Peyer's patch (tissue), 4 donors: ENCODE results near the gene PRDX6. TPM values are rescaled to one million over a fixed set of nuclear protein-coding genes. Genes with fewer than 3 reads are reported as not detected.

Experiments
- DNase-seq, 3 donors: peaks; one replicate each; pipeline ENCODE4 v3.0.0-alpha.2; 2017 to 2019
- H3K27ac ChIP-seq, 4 donors: fragments of 200-600 bp; sonication (generic); one replicate each; pipeline ENCODE4 v1.5.1; 2016 to 2019
- H3K27me3 ChIP-seq, 2 donors: fragments of 200-600 bp; sonication (generic); one replicate each; pipeline ENCODE4 v1.5.1; 2019
- H3K36me3 ChIP-seq, 3 donors: fragments of 200-600 bp; sonication (generic); one replicate each; pipeline ENCODE4 v1.5.1; 2016 to 2019
- H3K4me1 ChIP-seq, 4 donors: fragments of 200-600 bp; sonication (generic); one replicate each; pipeline ENCODE4 v1.5.1; 2016 to 2019
- H3K4me3 ChIP-seq, 4 donors: fragments of 200-600 bp; sonication (generic); 1 replicate in 3 of 4; 2 replicates in 1 of 4; pipeline ENCODE4 v1.5.1; 2016 to 2019; ENCODE audit warnings: mild to moderate bottlenecking in 1 of 4
- H3K9me3 ChIP-seq, 4 donors: fragments of 200-600 bp; sonication (generic); one replicate each; pipeline ENCODE4 v1.5.1; 2016 to 2019; ENCODE audit warnings: mild to moderate bottlenecking in 1 of 4
- POLR2A ChIP-seq, 2 donors: fragments of 450-650 bp; IDR thresholded peaks; one replicate each; pipeline ENCODE4 v1.5.1; 2017; ENCODE audit warnings: antibody characterized with exemption in 2 of 2, mild to moderate bottlenecking in 2 of 2, moderate library complexity in 2 of 2
- total RNA-seq, 4 donors: library from RNA; depleted of rRNA; stranded (reverse); fragments of >200 nt; gene quantifications; one replicate each; pipeline ENCODE4 v1.1.0, GENCODE V29; 2016
- TF ChIP-seq, protein P1 (sequence below), 6 experiments: fragments of 450-650 bp in 4 of 6; fragments of 200-600 bp in 2 of 6; sonication (generic) in 1 of 6; IDR thresholded peaks; one replicate each; pipeline ENCODE4 v1.5.1; 2017 to 2019; ENCODE audit warnings: antibody characterized with exemption in 6 of 6, mild to moderate bottlenecking in 3 of 6, moderate library complexity in 1 of 6

PRDX6 gene, protein sequence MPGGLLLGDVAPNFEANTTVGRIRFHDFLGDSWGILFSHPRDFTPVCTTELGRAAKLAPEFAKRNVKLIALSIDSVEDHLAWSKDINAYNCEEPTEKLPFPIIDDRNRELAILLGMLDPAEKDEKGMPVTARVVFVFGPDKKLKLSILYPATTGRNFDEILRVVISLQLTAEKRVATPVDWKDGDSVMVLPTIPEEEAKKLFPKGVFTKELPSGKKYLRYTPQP
- total RNA-seq: 100 to 1,000 TPM in 2 of 4 donors, 10 to 100 TPM in 2; 75.3 to 130 (median 108) TPM

DNA sequence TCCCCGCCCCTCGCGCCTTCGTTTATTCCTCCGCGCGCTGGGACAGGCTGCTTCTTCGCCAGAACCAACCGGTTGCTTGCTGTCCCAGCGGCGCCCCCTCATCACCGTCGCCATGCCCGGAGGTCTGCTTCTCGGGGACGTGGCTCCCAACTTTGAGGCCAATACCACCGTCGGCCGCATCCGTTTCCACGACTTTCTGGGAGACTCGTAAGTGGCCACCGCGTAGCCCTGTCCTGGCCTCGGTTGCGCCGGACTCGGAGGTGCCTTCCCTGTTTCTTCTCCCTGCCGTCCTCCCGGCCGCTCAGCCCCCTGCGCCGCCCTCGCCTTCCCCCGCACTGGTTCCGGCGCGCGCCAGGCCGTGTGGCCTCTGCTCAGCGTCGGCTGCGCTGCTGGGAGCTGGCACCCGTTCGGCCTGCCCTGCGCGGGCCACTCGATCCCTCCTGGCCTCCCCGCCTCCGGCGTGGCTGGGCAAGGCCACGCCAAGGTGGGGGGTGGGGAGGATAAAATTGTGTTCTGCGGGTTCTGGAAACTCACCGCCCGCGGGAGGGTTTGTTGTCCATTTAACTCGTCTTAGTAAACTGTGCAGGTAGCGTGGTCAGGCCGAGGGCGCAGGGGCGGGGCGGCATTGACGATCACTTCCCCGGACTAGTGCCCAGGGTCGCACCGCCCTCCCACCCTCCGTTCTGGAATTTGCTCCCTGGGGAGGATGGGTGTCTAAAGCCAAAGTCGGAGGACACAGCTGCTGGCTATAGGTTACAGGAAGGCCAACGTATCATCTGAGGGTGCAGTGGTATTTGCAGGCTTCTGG is at the start of gene PRDX6:
Gene PRDX6 (plus strand): TSS at position 50 of the 808 bp plus-strand sequence. CDS start 63 bp downstream, at position 113.
- H3K36me3 ChIP-seq: peaks cover 0 to 17% (median 3%) of the 10 kb centered on the region in 3 donors
- peaks cover 0 to 49% (median 13%) of the 10 kb centered on the region in 4 donors for H3K4me1 ChIP-seq
- H3K4me3 ChIP-seq: peak within 1 kb of the TSS; percentile 83 to 86 (median 84)
- H3K9me3 ChIP-seq: no peaks in the 10 kb centered on the region
- peak within 1 kb of the TSS; percentile 91 to 96 (median 93) for H3K27ac ChIP-seq
- peak; percentile 21 to 46 for TF ChIP-seq POLR2A (IDR thresholded peaks at IDR 0.05)
- TF ChIP-seq, protein P1, sequence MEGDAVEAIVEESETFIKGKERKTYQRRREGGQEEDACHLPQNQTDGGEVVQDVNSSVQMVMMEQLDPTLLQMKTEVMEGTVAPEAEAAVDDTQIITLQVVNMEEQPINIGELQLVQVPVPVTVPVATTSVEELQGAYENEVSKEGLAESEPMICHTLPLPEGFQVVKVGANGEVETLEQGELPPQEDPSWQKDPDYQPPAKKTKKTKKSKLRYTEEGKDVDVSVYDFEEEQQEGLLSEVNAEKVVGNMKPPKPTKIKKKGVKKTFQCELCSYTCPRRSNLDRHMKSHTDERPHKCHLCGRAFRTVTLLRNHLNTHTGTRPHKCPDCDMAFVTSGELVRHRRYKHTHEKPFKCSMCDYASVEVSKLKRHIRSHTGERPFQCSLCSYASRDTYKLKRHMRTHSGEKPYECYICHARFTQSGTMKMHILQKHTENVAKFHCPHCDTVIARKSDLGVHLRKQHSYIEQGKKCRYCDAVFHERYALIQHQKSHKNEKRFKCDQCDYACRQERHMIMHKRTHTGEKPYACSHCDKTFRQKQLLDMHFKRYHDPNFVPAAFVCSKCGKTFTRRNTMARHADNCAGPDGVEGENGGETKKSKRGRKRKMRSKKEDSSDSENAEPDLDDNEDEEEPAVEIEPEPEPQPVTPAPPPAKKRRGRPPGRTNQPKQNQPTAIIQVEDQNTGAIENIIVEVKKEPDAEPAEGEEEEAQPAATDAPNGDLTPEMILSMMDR (IDR thresholded peaks at IDR 0.05): peak in 2 of 6 experiments; percentile 1 to 18
- DNase-seq: peak in 2 of 3 donors; percentile 89 to 94
- no peaks in the 10 kb centered on the region for H3K27me3 ChIP-seq

DNA sequence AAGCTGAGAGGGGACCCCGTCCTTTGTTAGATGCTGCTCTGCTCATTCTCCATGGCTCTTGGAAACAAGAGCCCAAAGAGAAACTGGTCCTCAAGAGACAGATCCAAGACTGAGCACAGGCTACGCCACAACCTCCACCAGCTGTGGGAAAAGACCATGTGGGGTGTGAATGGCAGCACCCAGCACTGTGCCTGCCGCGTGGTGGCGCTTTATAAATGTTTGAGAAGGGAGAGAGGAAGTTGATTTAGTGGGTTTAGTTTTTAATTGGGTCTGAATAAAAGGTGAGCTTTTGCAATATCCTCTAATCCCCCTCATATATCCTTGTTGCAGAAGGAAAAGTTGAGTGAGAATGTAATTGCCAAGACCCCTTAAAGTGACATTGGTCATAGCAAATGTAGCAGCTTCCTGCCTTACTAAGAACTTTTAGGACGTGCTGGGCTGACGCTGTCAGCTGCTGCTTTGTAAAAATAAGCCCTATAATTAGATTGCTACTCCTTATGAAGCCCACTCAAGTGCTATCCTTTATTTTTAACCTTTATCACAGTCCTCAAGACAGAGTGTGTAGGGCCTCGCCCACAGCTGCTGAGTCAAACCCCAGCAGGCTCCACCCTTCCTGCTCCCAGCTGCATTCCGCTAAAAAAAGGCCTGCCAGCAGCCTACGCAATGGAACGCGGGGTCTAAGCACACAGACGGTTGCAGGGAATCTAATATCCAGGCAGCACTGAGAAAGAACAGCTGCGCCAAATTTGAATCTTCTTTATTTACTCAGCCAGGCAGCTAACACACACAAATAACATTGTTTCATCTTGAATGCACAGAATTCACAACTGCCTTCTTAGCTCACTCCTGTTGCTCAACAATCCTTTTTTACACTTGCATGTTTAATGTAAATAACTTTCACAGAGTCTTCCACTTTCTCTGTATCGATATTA is 47.4 kb upstream of the PRDX6 start:
- TF ChIP-seq POLR2A (IDR thresholded peaks at IDR 0.05): no peak
- TF ChIP-seq, protein P1 (IDR thresholded peaks at IDR 0.05): peak in 5 of 6 experiments; percentile 45 to 67 (median 59)

DNA sequence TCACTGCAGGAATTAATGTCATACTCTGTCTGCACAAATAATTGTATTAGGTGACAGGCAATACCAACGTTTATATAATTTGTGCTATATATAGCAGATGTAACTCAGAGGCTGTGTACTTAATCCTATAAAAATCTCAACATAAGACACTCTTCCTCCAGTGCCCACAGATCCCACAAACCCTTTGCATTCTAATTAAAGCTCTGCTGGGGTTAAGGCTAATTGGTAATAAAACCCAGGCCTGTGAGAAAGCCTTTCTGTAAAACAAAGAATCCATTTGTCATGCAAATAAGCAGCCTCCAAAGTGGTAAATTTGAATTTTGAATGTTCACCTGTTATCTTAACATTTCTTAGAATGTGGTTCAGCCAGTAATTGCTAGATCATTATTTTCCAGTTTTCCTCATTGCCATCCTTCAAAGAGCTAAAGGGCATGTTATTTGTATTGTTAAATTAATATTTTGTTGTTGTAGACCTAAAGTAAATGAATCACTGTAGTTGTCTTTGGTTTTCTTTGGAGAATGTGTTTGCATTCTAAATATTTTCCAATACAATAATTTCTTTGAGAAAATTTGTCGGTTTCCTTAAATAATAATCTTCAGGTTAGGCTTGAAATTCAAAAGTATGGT is 46.3 kb upstream of the PRDX6 start:
- H3K4me3 ChIP-seq: no peak overlapping the region
- no peaks in the 10 kb centered on the region for H3K9me3 ChIP-seq
- DNase-seq: no peak
- TF ChIP-seq, protein P1 (IDR thresholded peaks at IDR 0.05): no peak
- TF ChIP-seq POLR2A (IDR thresholded peaks at IDR 0.05): no peak
- peaks cover 0 to 20% (median 2%) of the 10 kb centered on the region in 4 donors for H3K4me1 ChIP-seq
- no peaks in the 10 kb centered on the region for H3K36me3 ChIP-seq
- no peaks in the 10 kb centered on the region for H3K27me3 ChIP-seq
- H3K27ac ChIP-seq: peak overlapping the region in 3 of 4 donors; percentile 34 to 73 (median 73)

More for the DNA sequence above, 47.4 kb upstream of the PRDX6 start:
- no peaks in the 10 kb centered on the region for H3K36me3 ChIP-seq
- DNase-seq: peak; percentile 71 to 88 (median 82)
- H3K9me3 ChIP-seq: no peaks in the 10 kb centered on the region
- H3K27me3 ChIP-seq: no peaks in the 10 kb centered on the region
- H3K27ac ChIP-seq: peak overlapping the region; percentile 34 to 73 (median 67)
- peak overlapping the region in 1 of 4 donors; percentile 15 for H3K4me3 ChIP-seq
- H3K4me1 ChIP-seq: peaks cover 0 to 20% (median 2%) of the 10 kb centered on the region in 4 donors

DNA sequence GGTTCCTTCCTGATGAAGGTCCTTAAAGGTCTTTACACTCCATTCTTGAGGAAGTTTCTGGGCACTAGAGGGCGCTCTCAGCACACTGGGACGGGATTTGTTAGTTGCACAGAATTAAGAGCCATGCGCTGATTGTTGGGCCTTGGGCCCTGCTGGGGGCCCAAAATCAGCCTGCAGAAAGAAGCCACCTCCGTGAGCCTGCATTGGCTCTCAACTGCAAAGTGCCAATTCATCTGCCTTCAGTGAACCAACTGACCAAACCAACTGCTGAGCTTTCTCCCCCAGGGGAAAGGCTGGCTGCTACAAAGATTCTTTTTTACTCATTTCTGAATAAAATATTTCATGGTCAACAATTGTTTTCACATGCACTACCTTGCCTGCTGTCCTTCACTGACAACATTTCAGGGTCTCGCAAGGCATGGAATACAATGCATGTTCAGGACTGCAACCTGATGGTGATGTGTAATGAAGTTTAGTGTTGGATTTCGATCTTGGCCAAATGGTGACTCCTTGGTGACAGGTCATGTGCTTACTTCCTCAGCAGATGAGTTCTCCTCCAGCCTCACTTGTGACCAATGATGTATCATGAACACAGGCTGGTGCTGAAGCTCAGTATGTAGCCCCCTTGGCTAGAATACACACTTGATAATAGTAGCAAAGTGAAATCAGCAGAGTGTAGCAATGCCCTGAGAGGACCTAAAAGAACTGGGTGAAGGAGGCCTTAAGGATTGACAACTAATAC is 45.7 kb upstream of the PRDX6 start:
- no peaks in the 10 kb centered on the region for H3K9me3 ChIP-seq
- no peak overlapping the region for H3K27ac ChIP-seq
- H3K4me1 ChIP-seq: peaks cover 0 to 20% (median 2%) of the 10 kb centered on the region in 4 donors
- H3K36me3 ChIP-seq: no peaks in the 10 kb centered on the region
- no peaks in the 10 kb centered on the region for H3K27me3 ChIP-seq
- DNase-seq: peak; percentile 79 to 98 (median 95)
- no peak overlapping the region for H3K4me3 ChIP-seq
- TF ChIP-seq, protein P1 (IDR thresholded peaks at IDR 0.05): peak; percentile 63 to 90 (median 83)
- no peak for TF ChIP-seq POLR2A (IDR thresholded peaks at IDR 0.05)
